SK-N-SH treated with all-trans-retinoic acid at 6 μM for 48 hours (cell line): Measurements from ENCODE around the gene AHR.

Experiments used
- BACH2 ChIP-seq: fragments of 250-450 bp; sonication (Bioruptor Pico); IDR thresholded peaks from 2 replicates; pipeline ENCODE4 v1.9.0; 2021; ENCODE audit warnings: mild to moderate bottlenecking, borderline replicate concordance
- ESRRG ChIP-seq: fragments of 250-450 bp; sonication (Bioruptor Pico); IDR thresholded peaks from 2 replicates; pipeline ENCODE4 v1.6.1; 2021; ENCODE audit warnings: mild to moderate bottlenecking
- OSR1 ChIP-seq: fragments of 250-450 bp; sonication (Bioruptor Pico); IDR thresholded peaks from 2 replicates; pipeline ENCODE4 v1.8.0; 2022; ENCODE audit warnings: moderate library complexity, mild to moderate bottlenecking, inconsistent platforms
- PATZ1 ChIP-seq: fragments of 250-450 bp; sonication (Bioruptor Pico); IDR thresholded peaks from 2 replicates; pipeline ENCODE4 v1.8.0; 2020; ENCODE audit warnings: mild to moderate bottlenecking, moderate library complexity, borderline replicate concordance
- RARB ChIP-seq: fragments of 250-450 bp; sonication (Bioruptor Pico); IDR thresholded peaks from 2 replicates; pipeline ENCODE4 v1.8.0; 2021; ENCODE audit warnings: mild to moderate bottlenecking, moderate library complexity
- TCF4 ChIP-seq: fragments of 250-450 bp; sonication (Bioruptor Pico); IDR thresholded peaks from 2 replicates; pipeline ENCODE4 v1.8.0; 2021; ENCODE audit warnings: mild to moderate bottlenecking, moderate library complexity, borderline replicate concordance
- ZFP30 ChIP-seq: fragments of 450-650 bp; formaldehyde crosslinking; IDR thresholded peaks from 2 replicates; pipeline ENCODE4 v1.5.0; 2022; ENCODE audit warnings: mild to moderate bottlenecking, moderate library complexity
- TF ChIP-seq, protein P1 (sequence below): fragments of 250-450 bp; sonication (Bioruptor Pico); IDR thresholded peaks from 2 replicates; pipeline ENCODE4 v1.8.0; 2021; ENCODE audit warnings: low read depth, mild to moderate bottlenecking, moderate library complexity, borderline replicate concordance

DNA sequence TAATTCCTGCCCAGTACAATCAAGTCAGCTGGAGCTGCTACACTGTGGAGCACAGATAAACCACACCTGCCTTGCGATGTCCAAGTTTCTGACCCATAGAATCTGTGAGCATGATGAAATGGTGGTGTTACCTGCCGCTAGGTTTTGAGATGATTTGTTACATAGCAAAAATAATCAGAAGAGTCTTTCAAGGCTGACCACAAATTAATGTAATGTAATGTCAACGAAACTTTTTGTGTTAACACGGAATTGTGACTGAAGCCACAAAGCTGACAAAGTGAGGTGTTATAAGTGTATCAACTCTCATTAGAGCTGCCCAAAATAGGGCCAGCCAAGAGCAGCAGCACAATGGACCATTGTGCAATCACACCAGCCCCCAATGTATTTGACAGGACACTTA lies 75.7 kb downstream of the AHR start:
- TF ChIP-seq PATZ1 (no peak), OSR1 (CRISPR knock-in tag) (no peak), BACH2 (CRISPR knock-in tag) (no peak), TCF4 (CRISPR knock-in tag) (no peak), ESRRG (CRISPR knock-in tag) (no peak), RARB (no peak), ZFP30 (CRISPR knock-in tag) (no peak)
- TF ChIP-seq, protein P1, sequence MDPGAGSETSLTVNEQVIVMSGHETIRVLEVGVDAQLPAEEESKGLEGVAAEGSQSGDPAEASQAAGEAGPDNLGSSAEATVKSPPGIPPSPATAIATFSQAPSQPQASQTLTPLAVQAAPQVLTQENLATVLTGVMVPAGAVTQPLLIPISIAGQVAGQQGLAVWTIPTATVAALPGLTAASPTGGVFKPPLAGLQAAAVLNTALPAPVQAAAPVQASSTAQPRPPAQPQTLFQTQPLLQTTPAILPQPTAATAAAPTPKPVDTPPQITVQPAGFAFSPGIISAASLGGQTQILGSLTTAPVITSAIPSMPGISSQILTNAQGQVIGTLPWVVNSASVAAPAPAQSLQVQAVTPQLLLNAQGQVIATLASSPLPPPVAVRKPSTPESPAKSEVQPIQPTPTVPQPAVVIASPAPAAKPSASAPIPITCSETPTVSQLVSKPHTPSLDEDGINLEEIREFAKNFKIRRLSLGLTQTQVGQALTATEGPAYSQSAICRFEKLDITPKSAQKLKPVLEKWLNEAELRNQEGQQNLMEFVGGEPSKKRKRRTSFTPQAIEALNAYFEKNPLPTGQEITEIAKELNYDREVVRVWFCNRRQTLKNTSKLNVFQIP (CRISPR knock-in tag): no peak
